Prostate gland (tissue), 2 donors: ENCODE data around the gene ZBTB44.

ENCODE experiments used
- CTCF ChIP-seq, 4 experiments: fragments of 200-600 bp in 2 of 4; fragments of 450-650 bp in 2 of 4; sonication (generic) in 2 of 4; IDR thresholded peaks; 1 replicate in 3 of 4; 2 replicates in 1 of 4; pipeline ENCODE4 v1.5.1; 2016 to 2019; ENCODE audit warnings: antibody characterized with exemption in 4 of 4, mild to moderate bottlenecking in 2 of 4, moderate library complexity in 2 of 4
- POLR2AphosphoS5 ChIP-seq: sonication (generic); formaldehyde crosslinking; IDR thresholded peaks from one replicate; pipeline ENCODE4 v1.6.1; 2017; ENCODE audit warnings: antibody characterized with exemption

- TF ChIP-seq CTCF (IDR thresholded peaks at IDR 0.05) (no peak), POLR2AphosphoS5 (no peak)
These were observed 52.3 kb downstream of the ZBTB44 start for GRCh38 chr11:130262424-130262823.
